Measurements from ENCODE around the gene OSTN. TPM values are rescaled to one million over a fixed set of nuclear protein-coding genes. Genes with fewer than 3 reads are reported as not detected.

Gene OSTN
- total RNA-seq, 1 donor from 2014 or later: 0.75 TPM

DNA sequence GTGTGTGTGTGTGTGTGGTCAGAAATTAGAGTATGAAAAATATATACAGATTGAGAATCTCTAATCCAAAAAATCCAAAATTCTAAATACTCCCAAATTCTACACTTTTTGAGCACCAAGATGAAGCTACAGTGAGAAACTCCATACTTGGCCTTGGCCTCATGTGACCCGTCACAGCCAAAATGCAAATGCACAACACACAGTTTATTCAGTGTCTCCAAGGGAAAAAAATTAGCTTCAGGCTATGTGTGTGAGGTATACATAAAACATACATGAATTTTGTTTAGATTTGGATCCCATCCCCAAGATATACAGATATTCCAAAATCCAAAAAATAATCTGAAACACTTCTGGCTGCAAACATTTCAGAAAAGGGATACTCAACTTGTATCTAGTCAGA is 33.2 kb upstream of the OSTN start:
- TF ChIP-seq, protein P1, sequence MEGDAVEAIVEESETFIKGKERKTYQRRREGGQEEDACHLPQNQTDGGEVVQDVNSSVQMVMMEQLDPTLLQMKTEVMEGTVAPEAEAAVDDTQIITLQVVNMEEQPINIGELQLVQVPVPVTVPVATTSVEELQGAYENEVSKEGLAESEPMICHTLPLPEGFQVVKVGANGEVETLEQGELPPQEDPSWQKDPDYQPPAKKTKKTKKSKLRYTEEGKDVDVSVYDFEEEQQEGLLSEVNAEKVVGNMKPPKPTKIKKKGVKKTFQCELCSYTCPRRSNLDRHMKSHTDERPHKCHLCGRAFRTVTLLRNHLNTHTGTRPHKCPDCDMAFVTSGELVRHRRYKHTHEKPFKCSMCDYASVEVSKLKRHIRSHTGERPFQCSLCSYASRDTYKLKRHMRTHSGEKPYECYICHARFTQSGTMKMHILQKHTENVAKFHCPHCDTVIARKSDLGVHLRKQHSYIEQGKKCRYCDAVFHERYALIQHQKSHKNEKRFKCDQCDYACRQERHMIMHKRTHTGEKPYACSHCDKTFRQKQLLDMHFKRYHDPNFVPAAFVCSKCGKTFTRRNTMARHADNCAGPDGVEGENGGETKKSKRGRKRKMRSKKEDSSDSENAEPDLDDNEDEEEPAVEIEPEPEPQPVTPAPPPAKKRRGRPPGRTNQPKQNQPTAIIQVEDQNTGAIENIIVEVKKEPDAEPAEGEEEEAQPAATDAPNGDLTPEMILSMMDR (conservative IDR thresholded peaks at IDR 0.05): no peak
- no peak overlapping the region for H3K27ac Mint-ChIP-seq (ENCODE audit: unreplicated experiment)
- no peaks in the 10 kb centered on the region for H3K36me3 Mint-ChIP-seq (ENCODE audit: low read depth)
- no peak overlapping the region for H3K4me3 Mint-ChIP-seq
- H3K27me3 Mint-ChIP-seq (ENCODE audit: low read depth): no peaks in the 10 kb centered on the region
- no peak for DNase-seq (ENCODE audit: low read depth, low spot score)
- no peaks in the 10 kb centered on the region for H3K9me3 Mint-ChIP-seq
- no peaks in the 10 kb centered on the region for H3K4me1 Mint-ChIP-seq

DNA sequence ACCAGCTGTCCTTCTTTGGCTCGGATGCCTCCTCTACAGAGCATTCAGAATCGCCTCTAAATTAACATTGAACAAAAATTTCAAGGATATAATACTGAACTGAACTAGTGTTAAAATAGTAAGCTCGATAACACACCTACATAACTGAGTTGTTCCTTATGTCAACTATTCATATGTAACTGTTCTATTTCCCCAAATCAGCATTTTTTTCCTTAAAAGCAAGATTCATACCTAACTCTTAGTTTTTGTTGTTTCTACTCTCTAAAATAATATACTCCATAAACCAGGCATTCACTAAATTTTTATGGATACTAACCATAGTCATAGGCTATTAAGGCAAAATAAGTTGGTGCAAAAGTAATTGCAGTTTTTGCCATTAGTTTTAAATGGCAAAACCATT is 32.7 kb upstream of the OSTN start:
- Mint-ChIP-seq H3K4me3 (no peak overlapping the region), H3K4me1 (no peaks in the 10 kb centered on the region), H3K27ac (ENCODE audit: unreplicated experiment) (no peak overlapping the region), H3K27me3 (ENCODE audit: low read depth) (no peaks in the 10 kb centered on the region), H3K9me3 (no peaks in the 10 kb centered on the region), H3K36me3 (ENCODE audit: low read depth) (no peaks in the 10 kb centered on the region)
- TF ChIP-seq, protein P1 (conservative IDR thresholded peaks at IDR 0.05): no peak
- DNase-seq (ENCODE audit: low read depth, low spot score): no peak

DNA sequence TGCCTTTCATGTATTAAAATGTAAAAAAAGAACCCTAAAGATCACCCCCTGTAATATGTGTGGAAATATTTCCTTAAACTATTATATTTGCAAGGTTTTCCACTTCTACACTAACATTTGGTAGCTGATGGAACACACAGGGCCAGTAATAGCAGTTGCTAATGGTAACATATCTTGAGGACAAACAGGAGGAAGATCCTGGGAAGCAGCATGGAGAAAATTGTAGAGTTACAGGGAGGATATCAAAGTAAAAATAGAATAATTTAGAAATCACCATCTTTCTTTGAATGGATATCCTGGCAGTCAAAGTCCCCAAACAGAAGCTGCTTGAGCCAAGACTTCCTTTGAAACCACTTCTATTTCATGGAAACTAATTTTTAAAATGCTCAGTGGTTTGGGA is 29.5 kb upstream of the OSTN start:
- Mint-ChIP-seq H3K27me3 (ENCODE audit: low read depth) (no peaks in the 10 kb centered on the region), H3K9me3 (no peaks in the 10 kb centered on the region), H3K27ac (ENCODE audit: unreplicated experiment) (no peak overlapping the region), H3K4me1 (no peaks in the 10 kb centered on the region), H3K36me3 (ENCODE audit: low read depth) (no peaks in the 10 kb centered on the region), H3K4me3 (no peak overlapping the region)
- DNase-seq (ENCODE audit: low read depth, low spot score): no peak
- TF ChIP-seq, protein P1 (conservative IDR thresholded peaks at IDR 0.05): no peak

DNA sequence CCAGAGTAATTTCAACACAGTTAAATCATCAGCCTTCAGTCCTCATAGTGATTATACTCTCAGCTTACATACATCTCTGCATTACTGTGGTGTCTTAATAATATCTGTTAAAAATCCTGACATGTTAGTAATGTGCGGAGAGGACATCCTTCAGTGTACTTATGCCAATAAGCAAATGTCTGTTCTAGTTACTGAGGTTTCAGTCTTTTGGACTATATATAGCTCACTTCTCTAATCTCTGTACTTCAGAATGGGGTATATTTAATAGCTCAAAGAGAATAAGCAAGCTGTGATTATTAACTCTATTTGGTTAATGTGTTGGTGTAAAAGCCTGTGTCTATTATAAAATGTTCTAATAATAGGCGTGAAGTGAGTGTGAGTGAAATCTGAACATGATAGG is 28.9 kb upstream of the OSTN start:
- DNase-seq (ENCODE audit: low read depth, low spot score): no peak
- Mint-ChIP-seq H3K36me3 (ENCODE audit: low read depth) (no peaks in the 10 kb centered on the region), H3K4me3 (no peak overlapping the region), H3K9me3 (no peaks in the 10 kb centered on the region), H3K27me3 (ENCODE audit: low read depth) (no peaks in the 10 kb centered on the region), H3K4me1 (no peaks in the 10 kb centered on the region), H3K27ac (ENCODE audit: unreplicated experiment) (no peak overlapping the region)
- TF ChIP-seq, protein P1 (conservative IDR thresholded peaks at IDR 0.05): no peak

DNA sequence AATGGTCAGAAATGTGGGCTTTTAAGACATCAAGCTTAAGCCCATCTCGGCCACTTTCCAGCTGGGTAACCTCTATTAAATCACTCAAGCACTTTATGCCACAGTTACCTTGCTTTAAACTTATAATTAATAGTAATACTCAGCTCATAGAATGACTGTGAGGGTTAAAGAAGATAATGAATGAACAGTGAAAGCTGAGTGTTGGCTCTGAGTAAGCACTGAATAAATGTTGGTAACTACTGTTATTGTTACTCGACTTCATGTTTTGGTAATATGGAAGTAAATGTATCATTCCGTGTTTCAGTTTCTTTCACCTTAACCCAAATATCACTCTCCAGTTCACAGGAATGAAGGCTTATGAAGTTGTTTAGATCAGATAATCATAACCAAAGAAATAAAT is 23.9 kb upstream of the OSTN start:
- H3K4me1 Mint-ChIP-seq: peaks cover 4% of the 10 kb centered on the region
- DNase-seq (ENCODE audit: low read depth, low spot score): no peak
- H3K9me3 Mint-ChIP-seq: peaks cover 3% of the 10 kb centered on the region
- no peaks in the 10 kb centered on the region for H3K27me3 Mint-ChIP-seq (ENCODE audit: low read depth)
- TF ChIP-seq, protein P1 (conservative IDR thresholded peaks at IDR 0.05): no peak
- H3K4me3 Mint-ChIP-seq: no peak overlapping the region
- no peak overlapping the region for H3K27ac Mint-ChIP-seq (ENCODE audit: unreplicated experiment)
- H3K36me3 Mint-ChIP-seq (ENCODE audit: low read depth): no peaks in the 10 kb centered on the region

All from neural crest cell (in vitro differentiated cells).